NCI-H446 treated with DMSO at 0.1 percent for 48 hours (cell line): ENCODE results near the gene IKZF2.

Experiments
- DNase-seq: peaks from one replicate; lab custom pipeline; 2025; lab: John Stamatoyannopoulos, UW

IKZF2 gene

DNA sequence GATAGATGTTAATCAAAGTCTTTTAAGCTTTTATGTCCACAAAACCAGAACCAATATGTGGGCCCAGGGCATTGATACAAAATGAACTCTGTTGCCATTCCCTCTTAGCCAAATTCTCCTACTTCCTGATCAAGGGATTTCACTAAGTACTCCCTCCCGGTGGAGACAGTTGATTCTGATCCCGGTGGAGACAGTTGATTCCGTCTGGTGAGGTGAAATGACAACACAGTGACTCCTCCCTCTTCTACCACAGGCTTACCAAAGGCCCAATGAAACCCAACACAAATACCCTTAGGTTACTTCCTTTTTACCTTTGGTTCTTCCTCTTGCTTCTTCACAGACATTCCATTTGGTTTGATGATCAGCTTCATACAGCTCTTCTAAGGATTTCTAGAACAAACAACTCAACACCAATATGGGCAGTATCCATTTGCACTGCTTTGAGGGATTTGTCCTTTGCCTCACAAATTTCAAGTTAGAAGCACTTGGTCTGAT, 153.8 kb downstream of the IKZF2 start:
- DNase-seq, result no peak

DNA sequence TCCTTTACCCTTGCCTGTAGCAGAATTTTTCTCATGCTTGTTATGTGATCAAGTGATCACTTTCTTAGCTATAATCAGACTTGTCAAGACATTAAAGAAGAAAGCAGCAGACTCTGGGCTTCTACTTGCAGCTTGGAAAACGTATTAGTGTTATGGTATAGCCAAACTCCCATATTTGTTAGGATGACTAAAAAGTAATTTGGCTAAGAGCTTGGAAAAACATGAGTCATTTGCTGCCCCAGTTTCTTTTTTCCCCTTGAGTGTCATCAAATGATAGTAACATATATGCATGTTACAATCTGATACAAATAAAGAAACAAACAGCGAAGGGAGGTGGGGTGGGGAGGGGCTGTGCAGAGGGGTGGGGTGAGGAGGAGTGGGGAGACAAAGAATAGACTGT, 155.5 kb downstream of the IKZF2 start:
- no peak for DNase-seq

DNA sequence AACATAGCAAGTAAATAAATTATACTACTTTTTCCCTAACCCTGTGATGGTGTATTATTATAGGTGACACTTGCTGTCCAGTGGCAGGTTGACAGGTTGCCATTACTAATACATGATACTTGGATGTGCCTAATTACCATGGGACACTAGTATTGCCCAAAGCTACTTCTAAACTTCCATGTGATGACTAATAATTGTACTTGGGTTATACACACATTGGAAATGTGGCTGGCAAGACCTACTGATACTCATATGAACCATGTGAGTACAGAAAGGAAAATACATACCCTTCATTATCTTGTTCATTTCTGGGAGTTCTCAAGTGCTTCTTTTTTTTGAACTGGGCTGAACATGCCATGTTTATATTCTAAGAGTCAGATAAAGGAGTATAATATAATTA, 156.4 kb downstream of the IKZF2 start:
- no peak for DNase-seq

DNA sequence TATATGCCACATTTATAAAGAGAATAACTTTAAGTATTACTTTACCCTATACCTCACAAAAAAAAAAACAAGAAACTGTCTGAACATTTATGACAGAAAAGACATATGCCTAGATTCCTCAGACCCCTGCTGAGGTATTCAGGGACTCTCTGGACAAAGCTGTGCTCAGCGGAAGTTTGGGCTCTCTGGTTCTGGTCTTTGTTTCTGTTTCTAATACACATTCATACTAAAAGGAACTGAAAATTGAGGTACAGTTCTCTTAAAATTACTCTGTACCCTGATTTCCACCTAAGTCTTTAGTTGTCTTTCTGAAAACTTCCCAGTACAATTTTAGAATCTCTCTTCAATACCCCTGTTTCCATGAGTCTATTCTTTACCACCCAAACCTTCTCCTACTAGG, 160.3 kb downstream of the IKZF2 start:
- DNase-seq, result no peak

DNA sequence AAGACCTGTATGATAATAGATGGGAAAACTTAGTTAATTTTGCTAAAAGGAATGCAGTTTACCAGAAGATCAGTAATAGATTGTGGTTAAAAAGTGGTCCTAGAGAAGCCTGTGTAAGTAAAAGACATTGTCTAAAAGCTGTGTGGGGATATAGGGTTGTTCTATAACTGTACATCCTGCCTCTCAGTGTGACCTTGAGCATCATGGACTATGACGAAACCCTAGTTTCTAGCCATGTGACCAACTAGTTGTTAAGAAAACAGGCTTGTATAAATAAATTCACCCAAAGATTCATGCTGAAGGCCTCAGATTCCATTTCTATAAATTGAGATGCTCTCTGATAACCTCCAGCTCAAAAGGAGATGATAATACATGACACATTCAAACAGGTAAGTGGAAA, 160.7 kb downstream of the IKZF2 start:
- DNase-seq, result no peak

DNA sequence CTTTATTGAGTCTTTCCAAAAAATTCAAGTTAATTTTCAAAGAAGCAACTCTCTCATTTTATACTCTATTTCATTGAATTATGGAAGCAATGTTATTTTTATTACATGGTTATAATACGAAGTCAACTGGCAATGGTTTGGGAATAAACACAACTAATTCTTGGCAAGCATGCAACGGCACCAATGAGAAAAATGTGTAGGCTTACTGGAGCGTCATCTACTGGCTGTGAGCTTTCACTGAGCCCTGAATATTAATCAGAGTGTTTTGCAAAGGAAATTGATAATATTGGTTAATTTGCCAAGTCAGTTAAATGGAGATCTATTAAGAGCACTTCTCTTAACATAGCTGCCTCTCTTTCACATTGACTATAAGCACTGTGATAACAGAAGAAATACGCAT, 163.9 kb downstream of the IKZF2 start:
- DNase-seq, result no peak

DNA sequence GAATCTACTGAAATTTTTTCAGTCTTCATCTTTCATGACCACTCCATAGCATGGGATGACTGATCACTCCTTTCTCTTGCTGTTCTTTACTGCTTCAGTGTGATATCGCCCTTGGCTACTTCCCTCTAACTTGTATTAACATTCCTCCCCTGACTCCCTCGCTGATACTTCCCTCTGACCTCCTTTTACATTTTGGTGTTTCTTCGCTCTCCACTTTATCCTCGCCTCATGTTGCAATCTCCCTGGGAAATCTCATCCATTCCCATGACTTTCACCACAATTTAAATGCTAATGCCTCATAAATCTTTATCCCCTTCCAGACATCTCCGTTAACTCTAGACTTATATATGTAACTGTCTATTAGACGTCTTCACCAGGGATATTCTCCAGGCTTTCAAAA, 167.3 kb downstream of the IKZF2 start:
- no peak for DNase-seq

DNA sequence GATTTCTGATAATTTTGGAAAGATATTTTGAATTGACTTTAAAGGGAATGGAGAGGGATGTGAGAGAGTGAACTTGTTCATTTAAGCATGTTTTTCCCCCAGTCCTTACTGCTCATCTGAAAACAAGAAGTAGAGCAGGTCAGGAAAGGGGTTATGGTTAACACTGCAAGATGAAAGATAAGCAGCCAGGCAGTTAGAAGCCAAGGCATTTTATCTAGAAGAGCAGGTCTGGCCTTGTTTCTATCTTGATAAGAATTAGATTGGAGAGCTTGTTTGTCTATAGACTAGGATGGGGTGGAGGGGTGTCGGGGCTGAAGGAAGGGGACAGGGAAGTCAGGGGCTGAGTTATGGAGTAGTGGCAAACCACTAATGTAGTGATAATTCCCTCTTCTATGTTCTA, 171.6 kb downstream of the IKZF2 start:
- no peak for DNase-seq

DNA sequence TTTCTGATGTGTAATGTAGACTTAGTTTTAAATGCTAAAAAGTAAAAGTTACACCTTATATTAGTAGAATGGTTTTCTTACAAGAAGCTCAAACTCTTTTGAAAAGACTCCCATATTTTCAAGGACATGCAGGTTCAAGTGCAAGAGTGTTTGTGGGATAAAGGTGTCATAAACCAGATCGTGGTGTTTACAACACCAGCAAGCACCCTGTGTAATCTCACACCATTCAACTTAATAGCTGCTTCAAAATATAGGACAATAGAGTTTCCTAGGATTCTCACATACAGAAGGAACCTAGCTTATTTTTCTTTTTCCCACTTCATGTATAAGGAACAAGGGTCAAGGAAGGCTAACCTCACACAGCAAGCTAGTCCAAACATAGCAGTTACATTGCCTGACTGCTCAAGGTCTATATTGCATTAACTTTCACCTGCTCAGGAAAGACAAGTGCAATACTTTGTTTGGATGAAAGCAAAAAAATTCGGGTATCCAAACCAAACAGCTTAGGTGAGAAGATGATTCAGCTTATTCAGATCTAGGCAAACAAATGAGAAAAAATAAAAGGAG, 172.3 kb downstream of the IKZF2 start:
- DNase-seq, result no peak

DNA sequence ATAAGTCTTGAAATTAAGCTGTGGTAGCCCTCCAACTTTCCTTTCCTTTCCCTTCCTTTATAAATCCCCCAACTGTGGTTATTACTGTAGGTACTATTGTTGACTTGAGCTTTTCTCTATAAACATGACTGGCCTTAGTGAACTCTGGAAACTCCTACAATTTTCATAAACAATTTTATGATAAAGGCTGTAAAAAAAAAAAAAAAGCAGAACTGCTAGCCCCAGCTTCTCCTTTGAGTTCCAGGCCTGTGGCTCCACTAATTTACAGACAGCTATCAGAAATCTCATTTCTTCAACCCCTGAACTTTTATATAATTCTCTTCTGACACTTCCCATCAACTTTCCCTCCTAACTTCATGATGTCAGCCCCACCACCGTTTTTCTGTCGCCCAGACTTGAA, 174.3 kb downstream of the IKZF2 start:
- no peak for DNase-seq

DNA sequence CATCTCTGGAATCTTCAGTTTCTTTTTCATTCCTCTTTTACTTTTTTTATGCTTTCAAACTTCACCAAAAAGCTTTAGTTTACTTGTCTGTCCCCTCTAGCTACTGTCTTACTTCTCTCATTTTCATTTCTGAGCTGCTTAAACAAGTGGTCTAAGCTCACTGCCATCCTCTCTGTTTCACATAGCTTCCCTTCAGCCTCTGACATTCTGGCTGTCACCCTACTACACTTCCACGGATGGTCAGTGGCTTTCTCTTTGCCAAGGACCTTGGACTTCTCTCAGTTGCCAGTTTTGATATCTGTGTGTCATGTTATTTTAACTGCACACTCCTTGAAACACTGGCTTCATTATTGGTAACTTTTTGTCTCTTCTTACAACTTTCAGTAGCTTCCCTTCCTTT, 176.1 kb downstream of the IKZF2 start:
- no peak for DNase-seq

DNA sequence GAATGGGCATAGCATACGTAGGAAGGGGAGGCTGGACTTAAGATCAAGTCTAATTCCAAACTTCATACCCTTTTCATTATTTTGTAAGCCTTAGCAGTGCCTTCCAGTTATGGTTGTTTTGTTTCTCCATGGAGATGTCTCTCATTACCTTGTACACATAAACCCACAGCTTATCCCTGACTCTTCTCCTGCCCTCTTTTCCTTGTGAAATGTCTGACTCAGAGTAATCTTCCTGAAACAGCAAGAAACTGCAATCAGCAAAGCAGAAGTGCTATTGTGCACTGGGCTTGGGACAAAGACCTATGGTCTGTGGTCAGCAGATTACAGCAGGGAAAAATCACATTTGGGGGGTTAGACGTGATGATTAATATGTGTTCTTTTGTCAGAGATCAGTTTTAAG, 176.7 kb downstream of the IKZF2 start:
- DNase-seq, result no peak

DNA sequence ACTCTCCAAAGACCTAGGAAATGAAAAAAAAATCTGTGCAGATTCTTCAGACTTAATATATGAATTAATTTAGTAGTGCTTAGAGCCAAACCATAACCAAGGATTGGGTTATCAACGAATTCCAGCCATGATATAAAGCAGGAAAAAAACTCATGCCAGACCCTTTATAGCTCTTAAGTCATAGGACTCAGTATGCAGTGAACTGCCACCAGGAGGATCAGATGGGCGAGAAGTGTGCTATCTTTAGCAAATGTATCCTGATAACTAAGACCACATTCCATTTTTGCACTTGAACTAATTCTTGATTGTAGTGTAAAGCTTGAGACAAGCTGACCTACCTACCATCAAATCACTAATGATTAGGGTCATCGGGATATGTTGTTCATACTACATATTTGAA, 178.1 kb downstream of the IKZF2 start:
- no peak for DNase-seq

DNA sequence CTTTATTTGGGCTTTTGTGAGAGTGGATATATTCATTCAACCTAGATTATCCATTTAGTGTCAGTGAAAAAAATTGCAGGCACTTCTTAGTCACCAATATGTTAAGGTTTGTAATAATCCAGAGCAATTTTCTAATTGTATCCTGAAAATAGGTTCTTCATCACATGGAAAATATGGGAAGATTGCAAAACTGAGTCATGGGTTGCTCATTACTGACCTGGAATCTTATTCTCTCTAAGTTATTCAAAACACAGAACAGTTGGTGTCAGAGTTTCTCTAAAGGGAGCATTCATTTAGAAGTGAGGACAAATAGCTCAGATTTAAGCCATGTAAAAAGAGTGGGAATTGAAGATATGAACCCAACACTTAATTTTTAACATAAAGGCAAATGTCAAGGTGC, 181.3 kb downstream of the IKZF2 start:
- DNase-seq, result no peak

DNA sequence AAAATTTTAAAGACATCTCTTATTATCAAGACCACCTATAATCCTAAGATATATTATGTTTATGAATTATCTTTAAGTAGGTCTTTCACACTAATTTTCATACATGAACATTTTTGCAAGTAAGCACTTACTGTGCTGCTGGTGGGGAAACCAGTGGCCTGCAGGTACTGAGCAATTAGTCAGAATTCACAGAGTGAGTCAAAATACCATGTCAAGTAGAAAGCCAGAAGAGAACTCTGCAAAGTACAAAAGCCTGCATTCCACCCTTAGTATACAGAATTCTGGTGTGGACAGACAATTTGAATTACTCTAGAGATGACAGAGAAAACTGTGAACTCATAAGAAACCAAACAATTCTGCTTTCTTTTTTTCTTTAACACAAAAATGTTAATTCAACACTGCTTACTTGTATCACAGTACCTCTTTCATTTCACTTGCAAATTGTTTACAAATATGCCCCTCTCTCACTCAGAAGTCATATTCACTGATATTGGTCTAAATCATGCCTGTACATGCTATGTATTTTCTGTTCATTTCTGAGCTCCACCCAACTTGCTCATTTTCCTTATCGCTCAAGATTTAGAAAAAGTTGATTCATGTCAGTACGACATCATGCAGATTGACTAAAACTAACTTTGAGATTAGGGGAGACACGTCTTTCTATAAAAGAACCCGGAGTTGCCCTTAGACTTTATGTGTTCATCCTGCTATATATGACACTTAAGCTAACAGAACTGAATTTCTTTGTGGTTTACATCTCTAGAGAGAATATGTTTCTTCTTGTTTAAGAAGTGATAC, 182.9 kb downstream of the IKZF2 start:
- no peak for DNase-seq

DNA sequence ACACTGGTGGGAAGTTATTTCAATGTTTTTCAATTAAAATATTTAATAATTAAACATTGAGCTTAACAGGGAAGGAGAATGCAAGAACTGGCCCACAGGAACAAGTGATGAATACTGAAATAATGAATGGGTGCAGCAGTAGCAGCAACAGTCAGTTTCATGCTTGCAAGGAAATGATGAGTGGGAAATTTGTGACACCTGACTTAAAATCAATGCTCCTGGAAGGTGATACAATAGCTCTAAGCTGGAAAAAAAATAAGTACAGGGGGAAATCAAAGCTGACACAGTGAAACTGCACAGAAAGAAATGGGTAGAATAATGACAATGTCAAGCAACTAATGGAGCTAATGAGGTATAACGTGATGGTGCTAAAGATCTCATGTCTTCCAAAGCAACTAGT, 184.5 kb downstream of the IKZF2 start:
- DNase-seq, result no peak

DNA sequence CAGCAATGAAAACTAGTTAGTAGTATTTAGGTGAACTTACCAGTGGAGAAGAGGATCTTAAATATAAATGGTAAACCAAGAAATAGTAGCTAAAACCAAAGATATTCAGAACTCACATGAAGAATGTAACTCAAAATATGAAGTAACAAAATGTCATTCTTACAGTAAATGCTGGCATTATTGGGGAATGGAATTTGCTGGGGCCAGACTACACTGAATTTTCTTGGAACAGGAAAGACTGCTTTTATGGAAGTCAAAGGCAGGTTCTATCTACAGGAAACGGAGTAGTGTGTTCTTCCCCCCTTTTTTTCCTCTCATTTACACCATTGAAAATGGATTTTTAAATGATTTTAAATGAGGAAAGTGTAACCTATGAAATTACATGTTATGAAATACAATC, 188.7 kb downstream of the IKZF2 start:
- no peak for DNase-seq

DNA sequence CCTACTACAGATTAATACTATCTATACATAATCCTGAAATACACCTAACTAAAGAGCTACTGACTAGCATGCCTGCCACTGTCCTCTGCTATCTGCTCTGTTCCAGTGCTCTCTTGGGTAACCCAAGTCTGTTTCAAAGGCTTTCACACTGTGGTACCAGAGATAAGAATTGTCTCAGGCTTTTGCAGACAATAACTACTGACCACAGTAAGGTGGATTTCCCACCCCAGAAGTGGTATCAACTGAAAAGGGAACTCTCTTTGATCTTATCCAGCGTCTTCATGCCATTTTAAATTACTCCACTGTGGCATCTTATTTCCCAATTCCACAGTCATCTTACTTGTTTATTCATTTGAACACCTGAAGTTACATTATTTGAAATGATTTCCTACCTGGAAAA, 190.2 kb downstream of the IKZF2 start:
- no peak for DNase-seq

DNA sequence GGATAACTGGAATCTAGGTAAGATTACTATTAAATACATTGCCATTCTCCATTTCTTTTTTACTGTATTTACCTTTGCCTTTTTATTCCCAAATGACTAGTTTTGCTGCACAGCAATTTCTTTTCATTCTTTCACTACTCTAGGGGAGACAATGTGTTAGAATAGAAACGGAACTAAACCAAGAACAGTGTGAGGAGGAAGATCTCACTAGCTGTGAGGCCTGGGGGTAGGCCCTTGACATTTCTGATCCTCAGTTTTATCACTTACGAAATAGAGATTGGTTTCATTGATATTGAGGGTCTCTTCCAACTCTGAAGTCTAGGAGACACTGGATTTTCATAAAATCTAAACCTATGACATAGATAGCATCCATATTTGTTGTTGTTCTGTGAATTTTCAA, 191.1 kb downstream of the IKZF2 start:
- DNase-seq, result no peak

DNA sequence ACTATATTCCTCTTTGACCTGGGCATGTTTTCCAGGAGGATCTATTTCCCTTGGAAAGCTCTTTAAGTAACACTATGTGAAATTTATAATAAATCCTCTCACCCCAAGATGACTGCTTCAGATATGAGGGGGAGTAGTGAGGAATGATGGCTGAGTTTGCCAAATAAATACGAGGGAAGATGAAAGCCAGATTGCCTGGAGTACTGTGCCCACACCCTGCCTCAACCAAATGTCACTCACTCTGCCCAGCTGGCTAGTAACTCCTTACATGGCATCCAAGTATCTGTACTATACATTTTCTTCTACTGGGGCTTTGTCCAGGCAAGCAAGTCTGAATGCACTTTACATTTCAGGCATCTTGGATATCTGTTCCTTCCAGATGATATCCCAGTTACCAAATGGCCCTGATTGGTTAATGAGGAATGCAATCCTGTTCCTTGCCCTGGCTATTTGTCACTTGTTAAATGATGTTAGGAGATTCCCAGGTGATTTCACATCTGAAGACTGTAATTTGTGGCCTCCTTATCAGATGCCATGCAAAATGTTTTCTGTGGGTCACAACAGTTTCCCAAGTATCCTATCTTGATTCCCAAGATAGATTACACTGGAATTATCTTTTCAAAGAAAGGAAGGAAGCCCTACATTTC, 191.8 kb downstream of the IKZF2 start:
- no peak for DNase-seq

DNA sequence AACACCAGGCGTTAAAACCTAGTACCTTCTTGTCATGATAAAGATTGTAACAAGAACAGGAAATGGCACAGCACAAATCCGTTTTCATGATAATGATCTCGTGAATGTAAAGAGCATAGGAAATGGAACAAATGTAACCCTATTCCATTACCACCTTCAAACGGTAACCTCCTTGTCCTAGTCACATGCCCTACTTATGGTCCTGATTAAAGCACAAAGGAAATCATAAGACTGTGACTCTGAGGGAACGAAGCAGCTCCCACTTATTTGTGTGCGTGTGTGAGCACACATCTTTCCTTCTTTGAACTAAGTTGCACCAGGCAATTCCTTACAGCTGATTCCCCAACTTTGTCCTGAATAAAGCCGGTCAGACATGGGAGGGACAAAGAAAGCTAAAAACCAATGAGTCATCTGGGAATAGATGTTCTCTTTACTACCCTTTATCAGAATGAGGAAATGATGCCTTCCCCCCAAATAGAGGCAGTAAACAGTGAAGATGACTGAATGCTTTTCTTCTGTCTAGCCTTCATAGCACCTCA, 192.6 kb downstream of the IKZF2 start:
- DNase-seq, result no peak

DNA sequence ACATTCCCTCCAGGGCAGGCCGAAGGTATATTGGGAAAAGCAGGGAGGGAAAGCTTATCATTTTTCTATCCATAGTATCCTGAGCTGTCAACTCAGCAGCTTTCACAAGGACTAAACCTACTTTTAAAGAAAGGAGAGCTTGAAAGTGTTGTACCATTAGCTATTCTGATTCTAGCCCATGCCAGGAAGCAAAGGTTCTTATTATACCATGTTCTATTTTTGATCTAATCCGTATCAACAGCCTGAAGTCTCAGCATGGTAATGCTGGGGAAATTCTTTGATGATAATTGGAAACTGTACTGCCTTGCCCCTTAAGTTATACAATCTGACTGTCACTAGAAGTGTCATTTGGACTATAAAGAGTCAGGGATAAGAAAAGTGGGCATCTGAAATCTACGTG, 193.3 kb downstream of the IKZF2 start:
- DNase-seq, result no peak

DNA sequence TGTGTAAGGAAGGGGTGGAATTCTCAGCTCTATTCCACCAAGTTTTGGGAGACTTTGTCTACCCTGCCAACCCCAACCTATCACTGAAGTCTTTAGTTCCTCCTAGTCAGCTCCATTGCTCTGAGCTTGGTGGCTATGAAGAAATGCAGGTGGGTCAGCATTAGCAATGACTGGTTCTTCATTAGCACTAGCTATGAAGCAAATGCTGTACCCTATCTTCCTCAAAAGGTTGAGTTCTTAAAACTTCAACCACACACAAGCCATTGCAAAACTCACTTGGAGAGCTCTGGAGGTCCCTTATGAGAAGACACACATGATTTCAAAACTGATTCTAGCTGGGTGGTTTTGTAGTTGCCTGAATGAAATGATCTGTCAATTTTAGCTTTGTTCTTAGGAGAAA, 193.8 kb downstream of the IKZF2 start:
- no peak for DNase-seq
